Activated naive CD8-positive, alpha-beta T cell treated with anti-CD3 and anti-CD28 coated beads for 36 hours (primary cell): ENCODE results near the gene NOM1. TPM values are rescaled to one million over a fixed set of nuclear protein-coding genes. Genes with fewer than 3 reads are reported as not detected.

Source experiments
- DNase-seq: peaks from one replicate; pipeline ENCODE4 v3.0.0; 2021
- H3K27ac Mint-ChIP-seq: one replicate; pipeline ENCODE4 v1.8.0; 2022; ENCODE audit warnings: mild to moderate bottlenecking, moderate library complexity, mixed read lengths
- H3K27me3 Mint-ChIP-seq: one replicate; pipeline ENCODE4 v1.8.0; 2022; ENCODE audit warnings: mild to moderate bottlenecking, mixed read lengths
- H3K36me3 Mint-ChIP-seq: one replicate; pipeline ENCODE4 v1.8.0; 2021; ENCODE audit warnings: mild to moderate bottlenecking, mixed read lengths
- H3K4me1 Mint-ChIP-seq: one replicate; pipeline ENCODE4 v1.8.0; 2021; ENCODE audit warnings: mixed read lengths
- H3K4me3 Mint-ChIP-seq: one replicate; pipeline ENCODE4 v1.8.0; 2022; ENCODE audit warnings: mild to moderate bottlenecking, moderate library complexity, mixed read lengths
- H3K9me3 Mint-ChIP-seq: one replicate; pipeline ENCODE4 v1.8.0; 2022; ENCODE audit warnings: mixed read lengths
- total RNA-seq, 2 experiments: library from RNA; stranded (reverse); gene quantifications; one replicate each; pipeline ENCODE4 v1.2.3, GENCODE V29; 2021

NOM1 gene
- total RNA-seq, 2 experiments from 2014 or later, result 31.5 to 35.4 TPM

DNA sequence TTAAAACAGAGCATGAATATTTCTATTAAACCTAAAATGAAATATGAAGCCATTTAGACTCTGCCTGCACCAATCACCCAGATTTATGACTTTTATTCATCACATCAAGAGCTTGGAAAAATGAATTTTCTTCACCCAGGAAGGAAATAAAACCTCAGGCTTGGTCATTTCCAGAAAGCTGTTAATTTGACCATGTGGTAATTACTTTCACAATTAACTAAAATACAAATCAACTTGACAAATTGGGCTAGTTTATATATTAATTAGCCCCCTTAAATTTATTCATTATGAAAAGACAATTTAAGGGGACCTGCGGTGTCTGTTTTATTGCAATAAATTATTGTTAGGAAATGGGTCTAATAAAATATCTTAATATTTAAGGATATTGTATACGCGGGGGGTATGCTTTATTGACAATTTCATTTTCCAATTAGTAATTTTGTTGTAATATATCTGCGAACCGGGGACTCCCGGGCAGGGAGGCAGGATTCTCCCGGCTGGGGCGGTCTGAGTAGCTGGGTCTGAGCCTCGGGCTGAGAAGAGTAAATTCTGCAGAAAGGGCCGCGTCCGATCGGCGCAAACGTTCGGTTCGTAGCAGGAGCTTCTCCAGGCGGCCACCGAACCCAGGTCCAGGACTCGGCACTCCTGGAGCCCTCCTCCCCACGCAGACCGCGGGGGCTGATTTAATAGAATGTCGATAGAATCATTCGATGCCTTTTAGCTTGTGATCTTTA lies 70.4 kb downstream of the NOM1 start:
- Mint-ChIP-seq H3K27me3 (peaks cover 89% of the 10 kb centered on the region), H3K4me1 (peaks cover 31% of the 10 kb centered on the region), H3K36me3 (no peaks in the 10 kb centered on the region), H3K27ac (no peak overlapping the region), H3K4me3 (no peak overlapping the region), H3K9me3 (no peaks in the 10 kb centered on the region)
- DNase-seq, result no peak

DNA sequence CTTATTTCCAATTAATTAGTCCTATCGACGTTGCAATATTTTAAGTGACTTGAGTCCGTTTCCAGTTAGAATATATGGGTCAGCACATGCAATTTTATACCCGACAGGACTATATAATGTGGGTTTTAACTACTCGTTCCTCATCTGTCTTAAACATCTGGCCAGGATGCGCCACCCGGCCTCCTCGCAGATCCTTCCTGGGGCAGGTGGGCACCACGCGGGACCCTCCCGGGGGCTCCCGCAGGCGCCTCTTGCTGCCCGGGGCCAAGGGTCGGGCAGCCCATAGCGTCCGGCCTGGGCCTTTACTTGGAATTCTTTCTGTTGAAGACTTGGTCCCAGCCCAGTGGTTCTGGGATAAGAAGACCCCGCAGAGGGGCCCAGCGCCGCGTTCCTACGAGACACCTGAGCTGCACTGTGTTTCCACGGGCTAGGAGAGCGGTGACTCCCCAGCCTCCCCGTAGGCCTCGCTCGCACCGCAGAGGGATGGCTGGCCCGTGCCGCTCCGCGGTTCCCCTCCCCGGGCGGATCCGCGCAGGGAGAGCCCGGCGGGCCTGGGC lies 71.1 kb downstream of the NOM1 start:
- DNase-seq, result no peak
- Mint-ChIP-seq H3K4me3 (no peak overlapping the region), H3K27ac (no peak overlapping the region), H3K27me3 (peaks cover 89% of the 10 kb centered on the region), H3K36me3 (no peaks in the 10 kb centered on the region), H3K4me1 (peaks cover 31% of the 10 kb centered on the region), H3K9me3 (no peaks in the 10 kb centered on the region)

DNA sequence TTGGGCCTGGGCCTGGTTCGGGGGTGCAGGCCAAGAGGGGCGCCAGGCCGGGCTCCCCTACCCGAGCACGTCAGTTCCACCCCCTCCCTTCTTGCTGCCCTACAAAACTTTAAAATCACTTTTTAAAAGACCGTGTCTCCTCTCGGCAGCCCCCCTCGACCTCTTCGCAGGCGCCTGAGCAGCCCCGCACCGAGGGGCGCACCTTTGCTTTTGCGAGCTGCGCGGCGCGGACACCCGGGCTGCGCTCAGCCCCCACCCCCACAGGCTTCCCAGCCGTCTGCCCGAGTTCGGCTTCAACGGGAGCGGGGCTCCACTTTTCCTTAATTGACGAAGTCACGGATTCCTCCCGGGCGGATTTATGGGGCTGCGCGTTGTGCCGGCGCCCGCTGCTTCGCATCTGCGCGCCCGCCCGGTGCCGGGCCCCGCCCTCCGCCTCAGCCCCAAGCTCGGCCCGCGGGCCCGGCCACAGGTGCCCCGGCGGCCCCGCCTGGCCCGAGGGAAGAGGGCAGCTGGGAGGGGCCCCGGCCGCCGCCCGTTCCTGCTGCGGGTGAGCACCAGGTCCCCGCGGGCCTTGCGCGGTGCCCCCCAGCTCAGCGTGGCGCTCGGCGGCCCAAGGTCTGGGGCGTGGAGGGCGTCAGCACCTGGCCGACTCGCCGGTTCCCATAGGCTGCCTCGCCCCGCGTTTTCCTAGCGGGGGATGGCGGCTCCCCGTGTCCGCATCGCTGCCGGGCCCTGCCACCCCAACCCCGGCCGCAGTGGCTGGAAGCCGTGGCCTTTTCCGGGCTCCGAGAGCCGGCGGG lies 71.8 kb downstream of the NOM1 start:
- Mint-ChIP-seq H3K36me3 (no peaks in the 10 kb centered on the region), H3K27ac (no peak overlapping the region), H3K27me3 (peaks cover 89% of the 10 kb centered on the region), H3K4me1 (peaks cover 28% of the 10 kb centered on the region), H3K4me3 (no peak overlapping the region), H3K9me3 (no peaks in the 10 kb centered on the region)
- DNase-seq, result no peak

DNA sequence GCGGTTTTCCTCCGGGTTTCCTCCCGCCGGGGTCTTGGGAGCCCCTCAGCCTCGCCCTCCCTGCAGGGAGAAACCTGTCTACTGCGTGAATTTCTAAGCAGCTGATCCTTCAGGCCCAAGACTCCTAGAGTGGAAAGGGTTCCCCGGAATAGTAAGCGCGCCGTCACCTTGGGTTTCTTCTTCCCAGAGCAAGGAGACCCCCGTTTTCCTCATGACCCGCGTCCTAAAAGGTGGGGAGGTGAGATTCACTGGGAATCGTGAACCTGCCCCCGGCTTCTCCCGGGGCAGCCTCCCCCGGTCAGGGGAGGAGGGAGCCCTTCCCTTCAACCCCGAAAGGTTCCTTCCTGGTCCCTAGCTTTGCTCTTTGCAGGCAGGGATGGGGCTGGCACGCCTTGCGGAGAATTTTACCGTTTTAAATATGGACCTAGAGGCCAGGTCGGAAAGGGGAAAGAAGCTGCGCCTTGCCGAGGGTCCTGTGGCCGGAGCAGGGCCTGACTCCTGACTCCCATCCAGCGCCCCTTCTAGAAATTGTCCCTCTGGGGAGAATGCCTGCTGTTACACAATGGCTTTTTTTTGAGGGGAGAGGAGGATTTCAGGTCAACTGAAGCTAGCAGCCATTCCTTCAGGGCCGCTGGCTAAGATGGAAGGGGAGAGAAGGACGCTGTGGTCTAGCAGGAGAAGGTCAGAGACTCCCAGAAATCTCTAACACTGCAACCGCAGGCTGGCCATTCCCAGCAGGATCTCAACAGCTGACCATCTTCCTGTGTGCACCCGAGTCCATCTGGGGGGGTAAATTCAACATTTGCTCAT lies 72.6 kb downstream of the NOM1 start:
- peaks cover 89% of the 10 kb centered on the region for H3K27me3 Mint-ChIP-seq
- DNase-seq, result no peak
- H3K4me1 Mint-ChIP-seq, result peaks cover 20% of the 10 kb centered on the region
- H3K36me3 Mint-ChIP-seq, result no peaks in the 10 kb centered on the region
- H3K9me3 Mint-ChIP-seq, result no peaks in the 10 kb centered on the region
- H3K27ac Mint-ChIP-seq, result no peak overlapping the region
- no peak overlapping the region for H3K4me3 Mint-ChIP-seq

Other genes with a start within 250 kb of the NOM1 start
- gene LMBR1, start 56.5 kb upstream of the NOM1 start, total RNA-seq, result 10 to 100 TPM; 47.5 to 50.4 TPM
- not detected for gene MNX1, start 61.0 kb downstream of the NOM1 start, total RNA-seq
- gene UBE3C, start 189.2 kb downstream of the NOM1 start, total RNA-seq, result 10 to 100 TPM; 75.0 to 75.7 TPM